ENCODE data around the gene HSD17B14. TPM values are rescaled to one million over a fixed set of nuclear protein-coding genes. Genes with fewer than 3 reads are reported as not detected.

Gene HSD17B14
- total and polyA plus RNA-seq, 2 of the 8 experiments (the other 6 are each of a cell fraction or from before 2014, with no cell fraction given): 8.4 to 25.5 TPM

DNA sequence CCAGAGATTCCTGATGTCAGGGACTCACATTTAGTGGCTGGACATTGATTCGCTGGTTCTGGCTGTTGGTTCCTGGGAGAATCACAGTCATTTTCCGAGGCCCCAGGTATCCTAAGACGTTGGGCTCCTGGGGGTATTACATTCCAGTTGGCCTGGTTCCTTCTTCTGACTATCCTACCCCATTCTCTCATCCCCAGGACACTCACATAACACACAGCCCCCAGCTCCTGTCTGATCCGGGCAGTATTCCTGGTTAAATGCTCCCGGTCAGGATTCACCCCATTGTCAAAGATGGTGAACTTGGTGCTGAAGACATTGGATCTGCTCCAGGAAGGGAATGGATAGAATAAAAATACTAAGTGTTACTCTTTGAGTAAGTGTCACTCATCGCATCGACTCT is 47.4 kb upstream of the HSD17B14 start:
- DNase-seq (ENCODE audit: low read depth in 1 of 2, low spot score in 2 of 2) (no peak), FAIRE-seq (no peak)
- no peak overlapping the region for H3K23ac ChIP-seq (ENCODE audit: insufficient read length)
- H3K79me1 ChIP-seq (ENCODE audit: low read depth, low read length): no peaks in the 10 kb centered on the region
- no peak overlapping the region for H4K91ac ChIP-seq (replicated peaks; ENCODE audit: insufficient read length, low read length)
- H4K5ac ChIP-seq (ENCODE audit: insufficient read length, low read depth, low read length): no peak overlapping the region
- H3K9ac ChIP-seq (replicated peaks in 1 of 4; ENCODE audit: extremely low read depth in 1 of 4, low read depth in 3 of 4, low read length in 3 of 4): no peak overlapping the region
- no peaks in the 10 kb centered on the region for H3K79me2 ChIP-seq (ENCODE audit: control insufficient read depth in 1 of 2, insufficient read depth in 2 of 2, low read length in 2 of 2)
- no peak overlapping the region for H3K18ac ChIP-seq (ENCODE audit: extremely low read depth, low read length)
- TF ChIP-seq BRCA1 (IDR thresholded peaks at IDR 0.05; ENCODE audit: low read depth, low read length) (no peak), SAP30 (IDR thresholded peaks at IDR 0.05; ENCODE audit: insufficient read depth, insufficient replicate concordance, low read length) (no peak), GABPA (IDR thresholded peaks at IDR 0.05; ENCODE audit: borderline replicate concordance, insufficient read depth, low read length) (no peak), RBBP5 (IDR thresholded peaks at IDR 0.05; ENCODE audit: borderline replicate concordance, low read depth, low read length) (no peak), KDM4A (IDR thresholded peaks at IDR 0.05; ENCODE audit: low read depth, low read length, severe bottlenecking) (no peak)
- TF ChIP-seq, protein P1, sequence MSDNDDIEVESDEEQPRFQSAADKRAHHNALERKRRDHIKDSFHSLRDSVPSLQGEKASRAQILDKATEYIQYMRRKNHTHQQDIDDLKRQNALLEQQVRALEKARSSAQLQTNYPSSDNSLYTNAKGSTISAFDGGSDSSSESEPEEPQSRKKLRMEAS (IDR thresholded peaks at IDR 0.05): no peak
- H3K23me2 ChIP-seq (ENCODE audit: low read depth, low read length): no peaks in the 10 kb centered on the region
- H3K4me3 ChIP-seq (ENCODE audit: extremely low read depth in 1 of 4, insufficient read depth in 2 of 4, low read depth in 3 of 4, low read length in 4 of 4): no peak overlapping the region
- H3K27me3 ChIP-seq (replicated peaks in 1 of 4; ENCODE audit: control insufficient read depth in 3 of 4, extremely low read depth in 1 of 4, insufficient read depth in 3 of 4, low read length in 3 of 4): no peaks in the 10 kb centered on the region
- H3K9me3 ChIP-seq (ENCODE audit: insufficient read depth in 2 of 2, low read depth in 1 of 2, low read length in 1 of 2): no peaks in the 10 kb centered on the region
- H3K4ac ChIP-seq (replicated peaks; ENCODE audit: insufficient read length, low read depth, low read length): no peak overlapping the region
- no peak overlapping the region for H2BK12ac ChIP-seq (ENCODE audit: low read depth, low read length)
- no peaks in the 10 kb centered on the region; a peak in 1 of 8 replicates for H3K36me3 ChIP-seq (ENCODE audit: control insufficient read depth in 2 of 4, insufficient read depth in 4 of 4, low read length in 3 of 4)
- no peak overlapping the region for H2AK5ac ChIP-seq (ENCODE audit: low read depth, low read length)
- WGBS, 2 experiments (ENCODE audit: extremely low coverage in 1 of 2, insufficient coverage in 1 of 2, insufficient read length in 1 of 2, insufficient replicate concordance in 2 of 2, low coverage in 1 of 2, low lambda C conversion rate in 2 of 2, missing lambda C conversion rate in 1 of 2): 93% methylated on average over 7 of the region's 7 CpGs; no CpG with 5 or more reads in 1 of the 2 experiments
- H2AFZ ChIP-seq (ENCODE audit: low read length): no peak overlapping the region
- no peak overlapping the region for H3K14ac ChIP-seq (ENCODE audit: insufficient read length)
- H2BK5ac ChIP-seq (ENCODE audit: low read depth, low read length): no peak overlapping the region
- H2BK120ac ChIP-seq (replicated peaks; ENCODE audit: low read depth, low read length): no peak overlapping the region
- no peak overlapping the region for H4K8ac ChIP-seq (ENCODE audit: extremely low read depth, insufficient read depth, low read length)
- no peak overlapping the region for H3K4me2 ChIP-seq (ENCODE audit: insufficient read depth in 1 of 2, low read depth in 2 of 2, low read length in 2 of 2)
- no peak overlapping the region for H3K56ac ChIP-seq (replicated peaks; ENCODE audit: insufficient read length, low read depth, low read length)
- ChIA-PET POLR2A (ENCODE audit: partially characterized antibody) (interaction anchor here (8.3 kb wide), 1 partner anchor 10 kb away, joined by 115 read pairs; the partner anchor contains the start of gene PPP1R15A), CTCF (ENCODE audit: partially characterized antibody) (interaction anchor here (1.2 kb wide), 1 partner anchor 49 kb away, joined by 4 read pairs; no protein-coding TSS in a partner anchor)
- H2BK20ac ChIP-seq (ENCODE audit: low read length): no peak overlapping the region
- 0 out of 2 replicates have a peak overlapping the region, but pooled peaks have one; percentile 72 for H2BK15ac ChIP-seq (ENCODE audit: low read length)
- no peak overlapping the region for H3K27ac ChIP-seq (ENCODE audit: low read depth, low read length)
- H3K4me1 ChIP-seq (replicated peaks in 1 of 4; ENCODE audit: control insufficient read depth in 3 of 4, insufficient read depth in 4 of 4, low read length in 3 of 4): peaks cover 0 to 10% (median 0%) of the 10 kb centered on the region in 4 experiments; a peak in 2 of 7 replicates
- no peaks in the 10 kb centered on the region for H4K20me1 ChIP-seq (replicated peaks in 1 of 2; ENCODE audit: control insufficient read depth in 1 of 2, insufficient read depth in 2 of 2, low read length in 2 of 2)

Data from H1 (cell line).